Fibroblast of villous mesenchyme (primary cell): ENCODE results near the gene IQGAP3. TPM values are rescaled to one million over a fixed set of nuclear protein-coding genes. Genes with fewer than 3 reads are reported as not detected.
A peak's percentile ranks its signal among the peaks of the same experiment; 100 is the strongest.

ENCODE experiments used
- DNase-seq: peaks from one replicate; pipeline ENCODE4 v3.0.0-alpha.2; 2010; ENCODE audit warnings: low read depth
- H3K4me3 ChIP-seq: 2 replicates; pipeline ENCODE4 v1.5.1; 2011; ENCODE audit warnings: low read depth, mild to moderate bottlenecking, low read length
- CTCF ChIP-seq: IDR thresholded peaks from 2 replicates; pipeline ENCODE4 v1.5.1; 2012; ENCODE audit warnings: low read depth, mild to moderate bottlenecking, low read length; ENCODE audit not compliant: insufficient read depth
- total RNA-seq: library from RNA; depleted of rRNA; stranded (reverse); fragments of >200 nt; gene quantifications from 2 replicates; pipeline ENCODE4 v1.2.3, GENCODE V29; 2012

Gene IQGAP3
- total RNA-seq, 1 donor: 24.2 TPM

- no peak for TF ChIP-seq CTCF
- DNase-seq: no peak
- no peak overlapping the region for H3K4me3 ChIP-seq
Observed at GRCh38 chr1:156484480-156485058, 87.8 kb downstream of the IQGAP3 start.

DNA sequence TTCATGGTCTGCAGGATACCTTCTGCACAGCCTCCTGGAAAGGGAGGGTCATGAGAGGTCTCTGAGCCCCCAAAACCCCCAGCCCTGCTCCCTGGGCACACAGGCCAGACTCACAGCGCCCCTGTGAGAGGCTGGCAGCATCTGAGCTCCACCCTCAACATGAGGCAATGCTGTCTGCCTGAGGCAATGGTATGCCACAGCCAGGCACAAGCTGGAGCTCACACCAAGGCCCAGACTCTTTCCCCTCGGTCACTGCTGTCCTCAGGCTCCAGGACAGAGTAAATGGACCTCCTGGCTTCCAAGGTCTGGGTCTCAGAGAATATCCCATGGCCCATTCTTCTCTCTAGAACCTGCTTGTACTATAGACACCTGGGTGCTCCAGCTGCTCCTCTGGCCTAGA, 89.0 kb downstream of the IQGAP3 start:
- no peak overlapping the region for H3K4me3 ChIP-seq
- DNase-seq: no peak
- TF ChIP-seq CTCF: no peak

GRCh38 chr1:156482276-156482675, 90.1 kb downstream of the IQGAP3 start:
- no peak for DNase-seq
- no peak for TF ChIP-seq CTCF
- no peak overlapping the region for H3K4me3 ChIP-seq

- no peak for DNase-seq
- TF ChIP-seq CTCF: no peak
Observed at GRCh38 chr1:156481527-156481926, 90.8 kb downstream of the IQGAP3 start.

DNA sequence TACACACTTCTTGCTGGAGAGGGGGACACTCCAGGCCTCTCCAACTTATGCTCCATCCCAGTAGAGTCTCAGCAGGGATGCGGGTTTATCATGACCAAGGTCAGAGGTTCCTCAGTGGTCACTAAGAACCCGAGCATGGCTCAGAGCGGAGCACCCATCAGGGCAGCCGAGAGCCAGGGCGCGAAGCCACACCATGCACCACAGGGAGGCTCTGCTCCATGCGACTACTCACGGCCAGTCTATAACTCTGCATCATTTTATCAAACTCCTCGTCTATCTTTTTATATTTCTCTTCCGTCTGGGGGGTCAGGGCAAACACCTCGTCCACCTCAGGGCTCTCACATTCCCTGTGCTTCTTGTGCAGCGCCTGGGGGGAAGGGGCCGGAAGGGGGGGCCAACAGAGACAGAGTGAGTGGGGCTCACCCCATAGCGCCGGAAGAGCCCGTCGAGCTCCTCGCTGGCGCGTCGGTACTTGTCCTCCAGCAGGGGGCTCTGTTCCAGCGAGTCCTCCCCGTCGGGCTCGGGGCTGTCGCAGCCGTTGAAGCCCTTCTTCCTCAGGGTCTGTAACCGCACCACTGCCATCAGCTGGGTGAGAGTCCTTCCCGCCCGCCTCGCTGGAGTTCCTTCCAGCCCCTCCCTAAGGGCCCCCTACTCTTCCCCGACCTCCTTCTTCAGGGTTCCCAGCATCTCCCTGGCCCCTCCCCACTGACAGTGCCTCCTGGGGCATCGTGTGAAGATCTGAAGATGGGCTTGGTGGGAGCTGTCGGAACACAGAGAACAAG, 91.8 kb downstream of the IQGAP3 start:
- peak; percentile 58 for DNase-seq
- H3K4me3 ChIP-seq: no peak overlapping the region
- peak; percentile 75 for TF ChIP-seq CTCF

More at GRCh38 chr1:156481527-156481926, 90.8 kb downstream of the IQGAP3 start:
- no peak overlapping the region for H3K4me3 ChIP-seq

- no peak for DNase-seq
- TF ChIP-seq CTCF: peak; percentile 16
Observed at GRCh38 chr1:156480016-156480370, 92.4 kb downstream of the IQGAP3 start.

More at GRCh38 chr1:156480016-156480370, 92.4 kb downstream of the IQGAP3 start:
- H3K4me3 ChIP-seq: no peak overlapping the region
